Activated T-helper 1 cell treated with Interleukin-2 at 50 U/mL for 16 hours (primary cell): Measurements from ENCODE around the gene TLR10.

Source experiments
- DNase-seq: peaks from one replicate; pipeline ENCODE4 v3.0.0-alpha.2; 2020; ENCODE audit warnings: low read depth

The TLR10 gene

DNA sequence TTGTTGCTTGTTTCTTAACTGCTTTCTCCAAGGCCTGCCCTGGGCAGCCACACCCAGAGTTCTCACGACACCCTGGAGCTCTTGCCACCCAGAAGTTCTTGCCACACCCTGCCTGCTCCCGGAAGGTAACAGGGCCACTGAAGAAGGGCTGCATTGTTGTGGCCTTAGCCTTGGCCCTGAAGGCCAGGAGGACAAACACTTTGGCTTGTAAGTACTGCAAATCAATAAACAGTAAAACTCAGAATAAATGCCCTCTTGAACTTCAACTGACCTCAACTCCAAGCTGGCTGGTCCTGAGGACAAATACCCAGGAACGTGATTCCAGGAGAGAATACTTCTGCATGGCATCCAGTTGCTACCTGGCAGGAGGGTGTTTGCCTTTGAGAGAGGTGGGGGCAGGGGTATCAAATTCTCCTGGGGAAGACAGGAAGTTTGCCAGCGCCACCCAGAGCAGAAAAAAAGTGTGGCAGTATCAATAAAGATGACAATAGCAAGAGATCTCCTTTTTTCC is 54.1 kb downstream of the TLR10 start:
- DNase-seq: no peak

DNA sequence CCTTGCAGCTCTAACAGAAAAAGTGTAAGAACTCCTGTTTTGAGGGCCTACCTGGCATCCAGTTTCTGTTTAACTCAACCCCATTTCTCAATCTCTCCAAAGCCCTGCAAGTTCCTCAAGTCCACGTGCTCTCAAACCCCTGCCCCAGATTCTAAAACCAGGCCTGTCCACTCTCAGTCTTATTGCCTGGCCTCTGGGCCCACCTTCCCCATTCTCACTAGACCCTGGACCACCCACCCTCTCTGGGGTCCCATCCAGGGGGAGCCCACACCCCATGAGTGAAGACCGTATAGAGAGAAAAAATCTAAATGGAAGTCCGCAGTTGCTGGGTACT is 58.3 kb downstream of the TLR10 start:
- DNase-seq: no peak

GRCh38 chr4:38723726-38724474 is 58.9 kb downstream of the TLR10 start:
- no peak for DNase-seq

- DNase-seq: no peak
Measured at GRCh38 chr4:38723114-38723513, 59.7 kb downstream of the TLR10 start.
